GM06990 (cell line): ENCODE data around the gene AFAP1L1.

Experiments used
- DNase-seq: peaks from one replicate; pipeline ENCODE4 v3.0.0-alpha.2; 2011; ENCODE audit not compliant: insufficient read length; ENCODE audit errors: extremely low read depth
- H3K27me3 ChIP-seq: replicated peaks from 2 replicates; pipeline ENCODE4 v1.6.0; 2011; ENCODE audit warnings: low read length; ENCODE audit not compliant: control insufficient read depth, insufficient read depth
- H3K36me3 ChIP-seq: 2 replicates; pipeline ENCODE4 v1.5.1; 2011; ENCODE audit warnings: low read length; ENCODE audit not compliant: control insufficient read depth, insufficient read depth
- H3K4me3 ChIP-seq: replicated peaks from 2 replicates; pipeline ENCODE4 v1.5.1; 2011; ENCODE audit warnings: low read depth, mild to moderate bottlenecking, control low read depth, low read length
- CTCF ChIP-seq: IDR thresholded peaks from 2 replicates; pipeline ENCODE4 v1.5.1; 2011; ENCODE audit warnings: low read length, control low read depth, mild to moderate bottlenecking, inconsistent platforms; ENCODE audit not compliant: insufficient read depth, poor library complexity, severe bottlenecking

AFAP1L1 gene

GRCh38 chr5:149229298-149229937 lies 42.2 kb upstream of the AFAP1L1 start:
- Histone ChIP-seq H3K4me3 (no peak overlapping the region), H3K36me3 (no peaks in the 10 kb centered on the region), H3K27me3 (no peaks in the 10 kb centered on the region; the same call in 1 of the 2 replicates)
- no peak for TF ChIP-seq CTCF
- DNase-seq = no peak

GRCh38 chr5:149235841-149236240 lies 35.8 kb upstream of the AFAP1L1 start:
- Histone ChIP-seq H3K4me3 (no peak overlapping the region), H3K36me3 (no peaks in the 10 kb centered on the region), H3K27me3 (no peaks in the 10 kb centered on the region; the same call in 1 of the 2 replicates)
- no peak for TF ChIP-seq CTCF
- no peak for DNase-seq

- no peak for DNase-seq
- no peak for TF ChIP-seq CTCF
- H3K27me3 ChIP-seq = peaks cover 3% of the 10 kb centered on the region
- H3K36me3 ChIP-seq = no peaks in the 10 kb centered on the region
- H3K4me3 ChIP-seq = no peak overlapping the region
These were observed 34.0 kb upstream of the AFAP1L1 start for GRCh38 chr5:149237662-149238061.

GRCh38 chr5:149238540-149238939 lies 33.1 kb upstream of the AFAP1L1 start:
- no peak for TF ChIP-seq CTCF
- no peaks in the 10 kb centered on the region for H3K36me3 ChIP-seq
- H3K27me3 ChIP-seq = peaks cover 3% of the 10 kb centered on the region
- no peak overlapping the region for H3K4me3 ChIP-seq
- no peak for DNase-seq

- peaks cover 3% of the 10 kb centered on the region for H3K27me3 ChIP-seq
- H3K4me3 ChIP-seq = no peak overlapping the region
- no peak for DNase-seq
- no peaks in the 10 kb centered on the region for H3K36me3 ChIP-seq
- TF ChIP-seq CTCF = no peak
These were observed 31.7 kb upstream of the AFAP1L1 start for GRCh38 chr5:149239917-149240316.
